ENCODE data around the gene SIRPG.

GRCh38 chr20:1625083-1625690 is 32.4 kb downstream of the SIRPG start:
- no peak for TF ChIP-seq CTCF (IDR thresholded peaks at IDR 0.05)
- no peak for TF ChIP-seq POLR2A (IDR thresholded peaks at IDR 0.05)
- no peak for TF ChIP-seq EP300 (IDR thresholded peaks at IDR 0.05)

All from stomach (tissue), 4 donors.